Measurements from ENCODE around the gene ZNF785. TPM values are rescaled to one million over a fixed set of nuclear protein-coding genes. Genes with fewer than 3 reads are reported as not detected.
"Not testable (repeated sequence)": the region's sequence is repeated elsewhere in the genome, so short reads cannot be mapped to it uniquely, and the experiment has no call there.

ZNF785 gene
- total and polyA plus RNA-seq, 2 donors: 7.5 to 15.7 TPM

- H3K36me3 ChIP-seq (ENCODE audit: insufficient read depth): no peaks in the 10 kb centered on the region
- H3K27ac ChIP-seq (ENCODE audit: low read depth): peak within 1 kb of the TSS; percentile 91
- under 1% methylated on average over 63 of the region's 63 CpGs for WGBS
- H3K4me1 ChIP-seq (ENCODE audit: insufficient read depth): no peaks in the 10 kb centered on the region
- peak; percentile 98 for DNase-seq (ENCODE audit: extremely low spot score)
- H3K4me3 ChIP-seq (ENCODE audit: low read depth, low read length): peak within 1 kb of the TSS; percentile 75
These were observed 24.7 kb upstream of the ZNF785 start, which contains the start of gene ZNF689 for GRCh38 chr16:30609926-30610839. Gene ZNF689 (minus strand): TSS chr16:30610389. CDS start chr16:30610041, 348 bp downstream.

DNA sequence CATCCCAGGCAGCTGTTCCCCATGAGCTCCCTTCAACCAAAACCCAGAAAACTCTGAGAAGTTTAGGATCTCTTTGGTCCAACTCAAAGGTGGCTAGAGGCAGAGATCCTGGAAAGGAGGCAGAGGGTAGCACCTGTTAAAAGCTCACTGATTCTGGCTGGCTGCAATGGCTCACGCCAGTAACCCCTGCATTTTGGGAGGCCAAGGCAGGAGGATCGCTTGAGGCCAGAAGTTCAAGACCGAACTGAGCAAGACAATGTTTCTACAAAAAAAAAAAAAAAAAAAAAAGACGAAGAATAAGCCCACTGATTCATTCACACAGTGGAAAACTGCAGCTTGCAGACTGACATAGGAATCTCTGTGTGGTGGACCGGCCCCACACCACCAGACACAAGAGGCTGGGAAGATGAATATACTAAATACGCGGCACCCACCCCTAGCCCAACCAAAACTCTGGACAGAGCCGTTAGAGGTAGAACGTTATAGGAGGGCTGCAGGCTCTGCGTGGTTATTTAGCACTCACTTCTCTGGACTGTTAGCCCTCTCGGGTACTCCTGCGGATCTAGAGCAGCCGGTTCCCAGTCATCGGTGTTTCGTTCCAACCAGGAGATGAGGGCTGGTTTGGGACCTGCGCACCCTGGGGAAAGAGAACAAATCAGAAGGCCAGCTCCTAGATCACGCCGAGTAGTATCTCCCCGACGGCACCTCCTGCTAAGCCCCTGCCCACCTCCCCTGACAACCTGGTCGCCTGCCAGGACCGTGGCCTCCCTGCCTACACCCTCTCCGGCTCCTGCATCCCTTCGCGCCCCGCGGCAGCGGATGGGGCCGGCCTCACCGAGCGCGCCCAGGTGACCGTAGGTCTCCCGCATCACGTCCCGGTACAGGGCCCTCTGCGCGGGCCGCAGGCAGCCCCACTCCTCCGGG lies 23.8 kb upstream of the ZNF785 start:
- 12% methylated on average over 40 of the region's 40 CpGs for WGBS
- no peak for DNase-seq (ENCODE audit: extremely low spot score)
- H3K36me3 ChIP-seq (ENCODE audit: insufficient read depth): peaks cover 4% of the 10 kb centered on the region
- no peaks in the 10 kb centered on the region for H3K4me1 ChIP-seq (ENCODE audit: insufficient read depth)
- peak overlapping the region; percentile 75 for H3K4me3 ChIP-seq (ENCODE audit: low read depth, low read length)
- H3K27ac ChIP-seq (ENCODE audit: low read depth): peak overlapping the region; percentile 91

- DNase-seq (ENCODE audit: extremely low spot score): no peak
- H3K36me3 ChIP-seq (ENCODE audit: insufficient read depth): peaks cover 5% of the 10 kb centered on the region
- no peak overlapping the region for H3K27ac ChIP-seq (ENCODE audit: low read depth)
- 96% methylated on average over 3 of the region's 3 CpGs for WGBS
- no peak overlapping the region for H3K4me3 ChIP-seq (ENCODE audit: low read depth, low read length)
- no peaks in the 10 kb centered on the region for H3K4me1 ChIP-seq (ENCODE audit: insufficient read depth)
These were observed 20.5 kb upstream of the ZNF785 start for GRCh38 chr16:30606004-30606403.

- DNase-seq (ENCODE audit: extremely low spot score): no peak
- Histone ChIP-seq H3K27ac (ENCODE audit: low read depth) (no peak overlapping the region), H3K36me3 (ENCODE audit: insufficient read depth) (peaks cover 5% of the 10 kb centered on the region), H3K4me3 (ENCODE audit: low read depth, low read length) (no peak overlapping the region), H3K4me1 (ENCODE audit: insufficient read depth) (no peaks in the 10 kb centered on the region)
- 90% methylated on average over 15 of the region's 15 CpGs for WGBS
These were observed 19.7 kb upstream of the ZNF785 start for GRCh38 chr16:30605158-30605557.

DNA sequence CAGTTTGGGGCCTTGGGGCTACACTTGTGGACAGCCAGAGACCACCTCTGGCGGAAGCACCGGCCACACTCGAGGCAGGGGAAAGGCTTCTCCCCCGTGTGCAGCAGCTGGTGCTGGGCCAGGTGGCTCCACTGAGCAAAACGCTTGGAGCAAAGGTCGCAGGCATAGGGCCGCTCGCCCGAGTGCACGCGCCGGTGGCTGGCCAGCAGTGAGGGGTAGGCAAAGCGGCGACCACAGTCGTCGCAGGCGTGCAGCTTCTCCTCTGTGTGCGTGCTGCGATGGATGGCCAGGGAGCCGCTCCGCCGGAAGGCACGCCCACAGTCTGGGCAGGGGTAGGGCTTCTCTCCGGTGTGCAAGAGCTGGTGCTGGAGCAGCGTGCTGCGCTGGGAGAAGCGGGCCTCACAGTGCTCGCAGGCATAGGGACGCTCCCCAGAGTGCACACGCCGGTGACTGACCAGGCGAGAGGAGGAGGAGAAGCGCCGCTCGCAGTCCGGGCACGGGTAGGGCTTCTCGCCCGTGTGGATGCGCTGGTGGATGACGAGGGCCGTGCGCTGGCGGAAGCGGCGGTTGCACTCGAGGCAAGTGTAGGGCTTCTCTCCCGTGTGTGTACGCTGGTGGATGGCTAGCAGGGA lies 18.9 kb upstream of the ZNF785 start:
- H3K27ac ChIP-seq (ENCODE audit: low read depth): no peak overlapping the region
- no peak for DNase-seq (ENCODE audit: extremely low spot score)
- no peak overlapping the region for H3K4me3 ChIP-seq (ENCODE audit: low read depth, low read length)
- no peaks in the 10 kb centered on the region for H3K4me1 ChIP-seq (ENCODE audit: insufficient read depth)
- H3K36me3 ChIP-seq (ENCODE audit: insufficient read depth): peaks cover 5% of the 10 kb centered on the region
- WGBS: 93% methylated on average over 49 of the region's 49 CpGs

GRCh38 chr16:30603945-30604315 lies 18.4 kb upstream of the ZNF785 start:
- Histone ChIP-seq H3K27ac (ENCODE audit: low read depth) (no peak overlapping the region), H3K36me3 (ENCODE audit: insufficient read depth) (peaks cover 5% of the 10 kb centered on the region), H3K4me1 (ENCODE audit: insufficient read depth) (no peaks in the 10 kb centered on the region), H3K4me3 (ENCODE audit: low read depth, low read length) (no peak overlapping the region)
- WGBS: 89% methylated on average over 7 of the region's 7 CpGs
- no peak for DNase-seq (ENCODE audit: extremely low spot score)

- H3K4me1 ChIP-seq (ENCODE audit: insufficient read depth): no peaks in the 10 kb centered on the region
- peaks cover 5% of the 10 kb centered on the region for H3K36me3 ChIP-seq (ENCODE audit: insufficient read depth)
- no peak for DNase-seq (ENCODE audit: extremely low spot score)
- 51% methylated on average over 4 of the region's 4 CpGs for WGBS
- no peak overlapping the region for H3K27ac ChIP-seq (ENCODE audit: low read depth)
- no peak overlapping the region for H3K4me3 ChIP-seq (ENCODE audit: low read depth, low read length)
These were observed 17.2 kb upstream of the ZNF785 start for GRCh38 chr16:30602616-30603277.

DNA sequence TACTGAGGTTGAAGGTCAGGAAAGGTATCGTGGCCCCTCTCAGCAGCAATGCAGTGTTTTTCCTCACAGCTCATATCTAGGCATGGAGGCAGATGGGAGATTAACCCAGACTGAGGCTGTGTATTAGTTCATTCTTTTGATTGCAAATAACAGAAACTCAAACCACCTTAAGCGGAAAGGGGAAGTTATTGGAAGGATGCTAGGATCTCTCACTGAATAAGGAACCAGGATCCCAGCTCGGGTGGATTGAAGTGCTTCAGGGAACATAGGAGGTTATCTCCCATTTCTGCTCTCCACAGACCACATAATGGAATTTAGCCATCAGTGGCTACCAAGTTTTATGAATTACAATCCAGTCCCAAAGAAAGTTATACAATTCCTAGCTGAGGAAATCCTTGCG lies 16.5 kb upstream of the ZNF785 start:
- WGBS: 79% methylated on average over 4 of the region's 4 CpGs
- Histone ChIP-seq H3K4me1 (ENCODE audit: insufficient read depth) (no peaks in the 10 kb centered on the region), H3K4me3 (ENCODE audit: low read depth, low read length) (no peak overlapping the region), H3K36me3 (ENCODE audit: insufficient read depth) (peaks cover 5% of the 10 kb centered on the region), H3K27ac (ENCODE audit: low read depth) (no peak overlapping the region)
- no peak for DNase-seq (ENCODE audit: extremely low spot score)

- whole genome bisulfite sequencing: 98% methylated on average over 2 of the region's 2 CpGs
- Histone ChIP-seq H3K4me1 (ENCODE audit: insufficient read depth) (no peaks in the 10 kb centered on the region), H3K36me3 (ENCODE audit: insufficient read depth) (peaks cover 5% of the 10 kb centered on the region), H3K4me3 (ENCODE audit: low read depth, low read length) (no peak overlapping the region), H3K27ac (ENCODE audit: low read depth) (no peak overlapping the region)
- DNase-seq (ENCODE audit: extremely low spot score): no peak
These were observed 15.4 kb upstream of the ZNF785 start for GRCh38 chr16:30600929-30601328.

GRCh38 chr16:30600215-30600614 lies 14.7 kb upstream of the ZNF785 start:
- 89% methylated on average over 3 of the region's 3 CpGs for WGBS
- H3K4me3 ChIP-seq (ENCODE audit: low read depth, low read length): no peak overlapping the region
- no peak overlapping the region for H3K27ac ChIP-seq (ENCODE audit: low read depth)

GRCh38 chr16:30592871-30593270 lies 7.4 kb upstream of the ZNF785 start:
- Histone ChIP-seq H3K4me3 (ENCODE audit: low read depth, low read length) (no peak overlapping the region), H3K4me1 (ENCODE audit: insufficient read depth) (no peaks in the 10 kb centered on the region), H3K27ac (ENCODE audit: low read depth) (no peak overlapping the region), H3K36me3 (ENCODE audit: insufficient read depth) (no peaks in the 10 kb centered on the region)
- 98% methylated on average over 4 of the region's 4 CpGs for WGBS
- no peak for DNase-seq (ENCODE audit: extremely low spot score)

More at GRCh38 chr16:30600215-30600614, 14.7 kb upstream of the ZNF785 start:
- DNase-seq (ENCODE audit: extremely low spot score): no peak
- Histone ChIP-seq H3K36me3 (ENCODE audit: insufficient read depth) (peaks cover 5% of the 10 kb centered on the region), H3K4me1 (ENCODE audit: insufficient read depth) (no peaks in the 10 kb centered on the region)

DNA sequence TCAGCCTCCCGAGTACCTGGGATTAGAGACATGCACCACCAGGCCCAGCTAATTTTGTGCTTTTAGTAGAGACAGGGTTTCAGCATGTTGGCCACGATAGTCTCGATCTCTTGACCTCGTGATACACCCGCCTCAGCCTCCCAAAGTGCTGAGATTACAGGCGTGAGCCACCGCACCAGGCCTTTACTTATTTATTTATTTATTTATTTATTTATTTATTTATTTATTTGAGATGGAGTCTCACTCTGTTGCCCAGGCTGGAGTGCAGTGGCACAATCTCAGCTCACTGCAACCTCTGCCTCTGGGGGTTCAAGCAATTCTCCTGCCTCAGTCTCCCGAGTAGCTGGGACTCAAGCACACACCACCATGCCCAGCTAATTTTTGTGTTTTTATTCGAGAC lies 5.4 kb upstream of the ZNF785 start:
- H3K27ac ChIP-seq (ENCODE audit: low read depth); H3K4me1 ChIP-seq (ENCODE audit: insufficient read depth); DNase-seq (ENCODE audit: extremely low spot score); H3K4me3 ChIP-seq (ENCODE audit: low read depth, low read length); H3K36me3 ChIP-seq (ENCODE audit: insufficient read depth): not testable (repeated sequence)
- 96% methylated on average over 9 of the region's 9 CpGs for WGBS

GRCh38 chr16:30589582-30589981 lies 4.1 kb upstream of the ZNF785 start:
- H3K4me3 ChIP-seq (ENCODE audit: low read depth, low read length); H3K36me3 ChIP-seq (ENCODE audit: insufficient read depth); DNase-seq (ENCODE audit: extremely low spot score); H3K27ac ChIP-seq (ENCODE audit: low read depth); H3K4me1 ChIP-seq (ENCODE audit: insufficient read depth): not testable (repeated sequence)
- 98% methylated on average over 2 of the region's 2 CpGs for WGBS

Data from urinary bladder (tissue), 4 donors.